GM08714 (cell line): ENCODE measurements around the gene RIPOR1.
"Not testable (repeated sequence)": the region's sequence is repeated elsewhere in the genome, so short reads cannot be mapped to it uniquely, and the experiment has no call there.

Experiments
- H3K4me3 ChIP-seq: fragments of 200-500 bp; sonication (Bioruptor generic); 2 replicates; pipeline ENCODE4 v1.5.1; 2014; ENCODE audit warnings: mild to moderate bottlenecking, low read length, inconsistent platforms
- ZNF274 ChIP-seq: IDR thresholded peaks from 2 replicates; pipeline ENCODE4 v1.6.1; 2012; ENCODE audit warnings: mild to moderate bottlenecking, low read depth, low read length

Gene RIPOR1

GRCh38 chr16:67526149-67526791, 2.4 kb upstream of the RIPOR1 start:
- no peak overlapping the region for H3K4me3 ChIP-seq
- no peak for TF ChIP-seq ZNF274

- no peak for TF ChIP-seq ZNF274
Observed at GRCh38 chr16:67528870-67529581, 397 bp downstream of the RIPOR1 start.

GRCh38 chr16:67529582-67530012, 968 bp downstream of the RIPOR1 start:
- H3K4me3 ChIP-seq = peak overlapping the region; percentile 66; the same call in 1 of the 2 replicates
- TF ChIP-seq ZNF274 = no peak

More at GRCh38 chr16:67528870-67529581, 397 bp downstream of the RIPOR1 start:
- H3K4me3 ChIP-seq = peak overlapping the region; percentile 66; the same call in 1 of the 2 replicates

GRCh38 chr16:67530013-67530939, 1.6 kb downstream of the RIPOR1 start:
- peak overlapping the region; percentile 66; the same call in 1 of the 2 replicates for H3K4me3 ChIP-seq
- no peak for TF ChIP-seq ZNF274

GRCh38 chr16:67531247-67531646, 2.6 kb downstream of the RIPOR1 start:
- no peak for TF ChIP-seq ZNF274
- H3K4me3 ChIP-seq = no peak overlapping the region; the same call in 1 of the 2 replicates

GRCh38 chr16:67533024-67533560, 4.5 kb downstream of the RIPOR1 start:
- H3K4me3 ChIP-seq = no peak overlapping the region
- TF ChIP-seq ZNF274 = no peak

GRCh38 chr16:67533987-67534386, 5.4 kb downstream of the RIPOR1 start:
- H3K4me3 ChIP-seq = not testable (repeated sequence)

- TF ChIP-seq ZNF274 = no peak
Observed at GRCh38 chr16:67534431-67534830, 5.8 kb downstream of the RIPOR1 start.

GRCh38 chr16:67535201-67535600, 6.6 kb downstream of the RIPOR1 start:
- H3K4me3 ChIP-seq = no peak overlapping the region
- TF ChIP-seq ZNF274 = no peak

More at GRCh38 chr16:67534431-67534830, 5.8 kb downstream of the RIPOR1 start:
- no peak overlapping the region for H3K4me3 ChIP-seq

- peak overlapping the region; percentile 75; the same call in 1 of the 2 replicates for H3K4me3 ChIP-seq
- TF ChIP-seq ZNF274 = no peak
Observed at GRCh38 chr16:67537270-67537635, 8.6 kb downstream of the RIPOR1 start.

GRCh38 chr16:67537636-67538591, 9.3 kb downstream of the RIPOR1 start:
- H3K4me3 ChIP-seq = peak overlapping the region; percentile 75; the same call in 1 of the 2 replicates
- no peak for TF ChIP-seq ZNF274

GRCh38 chr16:67538666-67539101, 10.1 kb downstream of the RIPOR1 start:
- TF ChIP-seq ZNF274 = no peak
- peak overlapping the region; percentile 75; the same call in 1 of the 2 replicates for H3K4me3 ChIP-seq

GRCh38 chr16:67539271-67539670, 10.6 kb downstream of the RIPOR1 start:
- no peak overlapping the region for H3K4me3 ChIP-seq
- TF ChIP-seq ZNF274 = no peak
